ENCODE data around the gene PDIA6.

- TF ChIP-seq CEBPB (IDR thresholded peaks at IDR 0.05; ENCODE audit: low read depth) (no peak), ZBTB33 (IDR thresholded peaks at IDR 0.05; ENCODE audit: extremely low read depth, insufficient replicate concordance, low read length) (no peak), POLR2A (IDR thresholded peaks at IDR 0.05; ENCODE audit: borderline replicate concordance, extremely low read depth, insufficient read depth, insufficient read length) (no peak), CTCF (IDR thresholded peaks at IDR 0.05 in 2 of 3, conservative IDR thresholded peaks at IDR 0.05 in 1 of 3; ENCODE audit: borderline replicate concordance in 1 of 3, insufficient read depth in 1 of 3, low read depth in 2 of 3, low read length in 2 of 3) (no peak), ELF1 (IDR thresholded peaks at IDR 0.05; ENCODE audit: borderline replicate concordance, low read depth) (no peak), TCF7L2 (IDR thresholded peaks at IDR 0.05; ENCODE audit: borderline replicate concordance, extremely low read depth, insufficient read depth, insufficient read length) (no peak), POLR2AphosphoS5 (IDR thresholded peaks at IDR 0.05; ENCODE audit: low read depth, low read length) (no peak), ZNF274 (IDR thresholded peaks at IDR 0.05; ENCODE audit: low read depth, low read length) (no peak), EZH2 (IDR thresholded peaks at IDR 0.05) (no peak), EZH2phosphoT487 (IDR thresholded peaks at IDR 0.05; ENCODE audit: borderline replicate concordance) (no peak), REST (IDR thresholded peaks at IDR 0.05; ENCODE audit: low read depth) (no peak), RAD21 (IDR thresholded peaks at IDR 0.05; ENCODE audit: low read depth) (no peak), MAX (IDR thresholded peaks at IDR 0.05) (no peak)
Observed at GRCh38 chr2:10742666-10743065, 69.9 kb downstream of the PDIA6 start.
